ENCODE results near the gene G2E3.
"Not testable (repeated sequence)": the region's sequence is repeated elsewhere in the genome, so short reads cannot be mapped to it uniquely, and the experiment has no call there.

The G2E3 gene, protein sequence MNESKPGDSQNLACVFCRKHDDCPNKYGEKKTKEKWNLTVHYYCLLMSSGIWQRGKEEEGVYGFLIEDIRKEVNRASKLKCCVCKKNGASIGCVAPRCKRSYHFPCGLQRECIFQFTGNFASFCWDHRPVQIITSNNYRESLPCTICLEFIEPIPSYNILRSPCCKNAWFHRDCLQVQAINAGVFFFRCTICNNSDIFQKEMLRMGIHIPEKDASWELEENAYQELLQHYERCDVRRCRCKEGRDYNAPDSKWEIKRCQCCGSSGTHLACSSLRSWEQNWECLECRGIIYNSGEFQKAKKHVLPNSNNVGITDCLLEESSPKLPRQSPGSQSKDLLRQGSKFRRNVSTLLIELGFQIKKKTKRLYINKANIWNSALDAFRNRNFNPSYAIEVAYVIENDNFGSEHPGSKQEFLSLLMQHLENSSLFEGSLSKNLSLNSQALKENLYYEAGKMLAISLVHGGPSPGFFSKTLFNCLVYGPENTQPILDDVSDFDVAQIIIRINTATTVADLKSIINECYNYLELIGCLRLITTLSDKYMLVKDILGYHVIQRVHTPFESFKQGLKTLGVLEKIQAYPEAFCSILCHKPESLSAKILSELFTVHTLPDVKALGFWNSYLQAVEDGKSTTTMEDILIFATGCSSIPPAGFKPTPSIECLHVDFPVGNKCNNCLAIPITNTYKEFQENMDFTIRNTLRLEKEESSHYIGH

DNA sequence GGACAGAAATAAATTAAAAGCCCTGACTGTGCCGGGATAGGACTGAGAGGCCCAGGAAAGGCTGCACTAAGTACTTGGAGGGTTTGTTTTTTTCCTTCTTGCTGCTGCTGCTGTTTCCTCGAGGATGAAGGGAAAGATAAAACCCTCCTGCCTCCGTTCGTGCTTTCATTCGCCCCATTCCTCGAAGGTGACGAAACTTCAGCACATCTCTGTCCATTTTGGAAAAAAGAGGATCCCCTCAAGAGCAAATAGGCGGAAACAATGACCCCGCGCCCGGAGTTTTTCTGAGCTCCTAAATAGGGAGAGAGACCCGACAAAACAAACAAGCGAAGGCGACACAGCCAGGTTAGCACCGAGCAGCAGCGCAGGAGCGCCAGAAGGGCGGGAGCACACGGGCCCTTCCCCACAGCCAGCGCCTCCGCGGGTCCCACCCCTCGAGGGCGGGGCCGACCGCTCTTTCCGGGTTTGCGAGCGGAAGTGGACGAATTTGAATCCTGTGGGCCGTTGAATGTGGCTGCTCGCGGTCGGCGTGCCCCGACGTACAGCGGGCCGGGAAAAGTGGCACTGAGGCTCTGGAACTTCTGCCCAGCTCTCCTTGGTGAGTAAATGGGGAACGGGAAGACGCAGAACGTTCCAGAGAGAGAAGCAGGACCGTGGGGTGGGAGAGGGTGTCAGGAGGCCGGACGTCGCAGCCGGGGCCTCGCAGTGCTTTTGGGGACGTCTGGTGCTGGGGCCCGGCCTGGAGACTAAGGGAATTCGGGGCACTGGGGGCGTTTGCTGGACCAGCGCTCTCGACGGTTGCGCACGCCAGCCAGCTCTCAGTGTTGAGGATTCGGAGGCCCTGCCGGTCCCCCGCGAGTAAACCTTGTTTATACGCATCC, at the start of gene G2E3:
TSS of gene G2E3 (plus strand) at position 484 of the 881 bp plus-strand sequence. CDS start 21,922 bp downstream, outside the sequence.
- peak; percentile 75 for DNase-seq (ENCODE audit: low read depth)

DNA sequence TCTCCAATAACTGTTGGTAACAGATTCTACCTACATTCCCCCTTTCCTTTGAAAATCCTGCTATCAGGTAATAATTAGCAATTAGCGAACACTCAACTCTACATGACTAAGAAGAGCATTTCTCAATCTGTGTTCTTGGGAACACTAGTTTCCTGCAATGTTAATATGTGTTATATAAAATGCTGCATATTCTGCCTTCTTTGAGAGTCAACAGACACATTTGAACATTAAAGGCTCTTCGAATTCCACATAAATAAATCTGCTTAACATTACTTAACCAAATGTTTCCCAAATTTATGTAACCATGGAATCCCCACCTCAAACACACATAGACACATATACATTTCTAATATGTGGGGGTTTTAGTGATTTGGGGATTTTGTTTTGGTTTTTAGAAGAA, 41.2 kb upstream of the G2E3 start:
- DNase-seq (ENCODE audit: low read depth), result no peak

DNA sequence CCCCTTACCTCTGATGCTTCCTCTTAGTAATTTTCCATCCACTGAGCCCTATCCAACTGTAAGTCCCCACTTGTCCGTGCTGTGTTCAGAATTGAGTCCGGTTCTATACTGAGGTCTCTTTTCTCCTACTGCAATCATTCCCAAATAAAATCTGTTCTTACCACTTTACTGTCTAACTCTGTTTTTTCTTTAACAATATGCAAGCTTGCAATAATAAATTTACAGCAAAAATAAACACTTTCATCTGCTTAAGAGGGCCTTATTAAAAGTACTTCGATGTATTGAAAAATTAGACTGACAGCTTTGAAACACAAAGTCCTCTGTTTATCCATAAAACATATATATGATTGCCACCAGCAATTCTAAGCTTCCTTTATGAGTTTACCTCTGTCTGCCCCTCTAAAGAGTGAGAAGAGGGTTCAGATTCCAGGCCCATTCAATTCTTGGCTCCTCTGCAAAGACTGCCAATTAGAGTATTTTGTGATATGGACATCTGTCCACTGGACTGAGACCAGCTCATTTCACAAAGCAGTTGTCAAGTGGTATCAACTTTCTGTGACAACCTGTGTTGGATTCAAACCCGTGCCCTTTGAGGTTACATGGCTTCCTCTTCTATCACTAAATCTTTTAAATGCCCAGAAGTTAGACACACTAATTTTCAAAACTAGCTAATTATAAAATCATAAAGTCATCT, 39.9 kb upstream of the G2E3 start:
- DNase-seq (ENCODE audit: low read depth), result no peak

DNA sequence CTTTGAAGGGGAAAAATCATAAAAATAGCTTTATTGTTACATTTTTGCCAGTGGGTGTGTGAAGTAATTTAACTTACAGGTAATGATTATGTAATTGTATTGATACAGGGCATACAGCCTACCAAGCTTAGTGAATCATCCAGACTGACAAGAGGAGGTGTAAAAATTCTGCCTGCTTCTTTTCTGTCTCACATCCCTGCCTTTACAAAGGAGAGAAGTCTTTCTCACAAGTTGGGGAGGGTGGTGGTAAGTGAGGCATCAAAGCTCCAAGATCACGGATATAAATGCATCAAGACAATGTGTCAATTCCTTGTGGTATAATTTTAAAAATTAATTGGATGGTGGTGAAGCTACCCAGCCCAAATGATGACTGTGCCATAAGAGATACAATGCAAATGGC, 39.0 kb upstream of the G2E3 start:
- no peak for DNase-seq (ENCODE audit: low read depth)

DNA sequence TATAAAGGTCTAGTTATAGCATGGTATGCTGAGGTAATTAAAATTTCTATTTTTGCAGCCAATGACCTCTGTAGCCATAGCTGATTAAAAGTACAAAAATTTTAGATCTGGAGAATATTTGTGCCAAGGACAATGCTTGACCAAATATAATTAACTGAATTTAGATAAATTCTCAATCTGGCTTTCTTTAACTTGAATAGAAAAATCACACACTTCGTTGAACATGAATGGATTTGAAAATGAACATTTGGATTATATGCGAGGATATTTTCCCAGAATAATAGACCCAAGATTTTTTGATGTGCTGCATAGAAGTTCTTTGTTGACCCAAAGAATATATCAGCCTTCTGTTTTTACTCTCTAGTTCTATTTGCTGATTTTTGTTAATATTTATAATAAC, 38.4 kb upstream of the G2E3 start:
- DNase-seq (ENCODE audit: low read depth), result no peak

DNA sequence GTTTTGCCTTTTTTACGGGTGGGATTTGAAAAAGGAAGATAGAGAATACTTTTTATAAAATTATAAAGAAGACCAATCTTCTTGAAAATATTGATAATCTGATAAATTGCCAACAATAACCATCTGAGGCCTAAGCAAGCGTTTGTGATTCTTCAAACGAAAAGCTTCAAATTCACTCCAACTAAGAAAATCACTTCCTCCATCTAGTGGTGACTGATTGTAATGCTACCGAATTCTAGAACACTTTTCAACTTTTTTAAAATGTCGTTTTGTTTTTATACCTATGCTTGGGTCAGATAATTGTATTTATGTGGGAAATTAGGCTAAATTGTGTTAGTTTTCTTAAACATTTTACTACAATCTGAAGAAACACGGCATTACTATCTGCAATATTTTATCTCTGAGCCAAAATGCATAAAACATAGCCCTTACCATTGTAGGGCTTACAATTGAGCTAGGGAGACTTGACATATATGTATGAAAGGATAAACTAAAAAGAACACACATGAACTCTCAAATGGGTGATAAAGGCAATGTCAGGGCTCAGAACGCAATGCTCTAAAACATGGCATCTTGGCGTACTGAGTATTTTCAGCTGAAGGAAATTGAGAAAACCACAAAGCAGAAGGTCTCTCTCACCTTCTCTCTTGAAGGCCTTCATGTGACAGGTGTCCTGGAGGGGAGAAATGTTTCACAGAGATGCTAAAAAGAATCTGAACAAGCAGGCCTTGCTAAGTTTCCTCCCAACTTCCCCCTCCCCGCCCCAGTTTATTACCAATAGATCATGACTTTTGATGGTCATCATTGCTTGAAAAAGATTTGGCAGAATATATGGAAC, 36.8 kb upstream of the G2E3 start:
- peak; percentile 20 for DNase-seq (ENCODE audit: low read depth)

DNA sequence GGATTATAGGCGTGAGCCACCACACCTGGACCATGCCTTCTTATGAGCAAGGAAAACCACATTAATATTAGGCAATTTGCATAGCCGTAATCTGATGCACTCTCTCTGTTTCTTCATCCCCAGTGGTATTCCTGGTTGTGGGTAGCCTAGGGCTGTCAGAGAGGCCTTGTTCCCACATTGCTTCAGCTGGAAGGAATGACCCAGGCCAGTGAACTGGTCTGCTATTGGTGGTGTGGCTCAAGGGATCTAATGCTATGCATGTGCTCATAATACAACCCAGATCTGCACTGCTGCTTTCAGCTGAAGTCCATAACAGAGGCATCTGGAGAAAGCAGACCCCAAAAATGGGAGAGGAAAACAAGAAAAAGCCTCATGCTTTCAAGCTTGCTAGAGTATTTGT, 33.1 kb upstream of the G2E3 start:
- DNase-seq (ENCODE audit: low read depth), result no peak

DNA sequence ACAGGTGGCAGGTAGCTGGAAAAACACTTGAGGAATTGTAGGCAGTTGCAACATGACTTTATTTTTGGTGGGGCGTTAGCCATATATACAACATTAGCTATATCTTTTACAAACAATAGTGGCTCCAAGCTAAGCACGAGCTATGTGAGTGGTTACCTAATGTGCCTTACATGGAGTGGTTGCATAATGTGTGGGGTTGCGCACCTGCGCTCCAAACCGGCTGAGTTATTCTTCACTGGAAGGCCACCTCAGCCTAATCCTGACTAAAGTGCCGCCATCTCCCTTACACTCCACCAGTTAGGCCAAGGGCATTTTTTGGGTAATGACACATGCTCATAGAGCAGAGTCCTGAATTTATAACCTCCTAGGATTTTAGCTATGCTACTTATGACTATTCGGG, 31.8 kb upstream of the G2E3 start:
- no peak for DNase-seq (ENCODE audit: low read depth)

DNA sequence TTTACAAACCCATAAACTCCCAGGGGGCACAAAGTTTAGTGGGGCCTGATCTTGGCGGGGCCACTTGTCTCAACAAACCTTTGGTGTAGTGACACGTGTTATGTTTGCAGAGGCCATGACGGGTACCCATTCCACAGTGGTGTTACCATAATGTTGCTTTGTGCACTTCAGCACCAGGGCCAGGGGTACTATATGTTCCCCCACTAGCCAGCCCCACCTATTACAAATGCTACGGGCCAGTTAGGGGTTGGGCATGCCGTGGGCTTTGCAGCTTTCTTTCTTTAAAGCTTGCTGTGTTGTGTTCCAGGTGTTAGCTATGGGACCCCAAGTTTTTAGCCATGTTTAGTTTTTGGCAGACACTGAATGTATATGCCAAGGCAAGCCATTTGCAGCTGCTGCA, 30.8 kb upstream of the G2E3 start:
- DNase-seq (ENCODE audit: low read depth), result no peak

DNA sequence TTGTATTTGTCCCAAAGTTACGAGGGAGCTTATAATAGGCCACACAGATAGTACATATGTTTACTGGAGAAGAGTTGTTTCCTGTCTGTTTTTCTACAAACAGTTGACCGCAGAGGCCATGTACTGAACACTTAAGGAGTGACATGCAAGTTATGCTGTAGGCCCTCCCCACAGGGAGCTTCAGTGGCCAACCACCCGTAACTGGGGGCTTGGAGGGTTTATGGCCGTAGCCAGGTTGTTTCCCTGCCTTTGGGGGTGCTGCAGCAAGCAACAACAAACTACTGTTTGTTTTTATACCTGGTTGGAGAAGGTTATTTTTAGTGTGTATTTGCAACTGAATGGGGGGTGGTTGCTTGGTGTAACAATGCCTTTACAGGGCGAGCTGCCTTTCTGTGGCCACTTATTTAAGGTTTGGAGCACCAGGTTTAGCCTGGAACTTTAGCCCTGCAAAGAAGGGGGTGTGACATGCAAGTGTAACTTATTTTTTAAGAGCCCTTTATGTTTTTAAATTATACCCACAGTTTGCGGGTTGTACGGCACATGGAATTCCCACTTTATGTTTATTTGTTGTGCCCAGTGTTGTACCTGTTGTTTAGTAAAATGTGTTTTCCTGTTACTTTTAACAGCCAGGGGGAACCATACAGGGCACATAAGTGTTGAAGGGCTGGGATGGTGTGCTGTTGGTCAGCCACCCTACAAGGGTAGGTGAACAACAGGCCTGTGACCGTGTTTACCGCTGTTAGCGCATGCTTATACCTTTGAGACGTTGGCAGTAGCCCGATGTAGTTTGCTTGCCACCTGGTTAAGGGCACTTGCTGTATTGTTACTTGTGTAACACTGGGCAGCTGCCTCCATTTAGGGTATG, 29.9 kb upstream of the G2E3 start:
- no peak for DNase-seq (ENCODE audit: low read depth)

DNA sequence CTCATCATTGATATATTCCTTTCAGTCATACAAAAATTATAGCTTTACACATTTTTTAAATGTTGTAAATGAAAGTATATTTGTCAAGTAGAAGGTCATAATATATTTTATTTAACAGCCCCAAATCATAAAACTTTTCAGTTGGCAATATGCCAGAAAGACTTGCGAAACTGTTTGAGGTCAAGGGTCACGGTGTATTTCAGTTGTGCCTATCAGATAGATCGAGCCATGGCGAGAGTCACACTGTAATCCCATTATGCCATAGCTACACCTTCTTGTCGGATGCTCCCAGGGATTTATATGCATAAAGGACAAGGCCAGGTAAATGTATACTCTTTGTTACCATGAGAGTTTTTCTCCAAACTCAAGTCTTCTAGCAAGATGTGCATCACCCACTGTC, 26.7 kb upstream of the G2E3 start:
- no peak for DNase-seq (ENCODE audit: low read depth)

DNA sequence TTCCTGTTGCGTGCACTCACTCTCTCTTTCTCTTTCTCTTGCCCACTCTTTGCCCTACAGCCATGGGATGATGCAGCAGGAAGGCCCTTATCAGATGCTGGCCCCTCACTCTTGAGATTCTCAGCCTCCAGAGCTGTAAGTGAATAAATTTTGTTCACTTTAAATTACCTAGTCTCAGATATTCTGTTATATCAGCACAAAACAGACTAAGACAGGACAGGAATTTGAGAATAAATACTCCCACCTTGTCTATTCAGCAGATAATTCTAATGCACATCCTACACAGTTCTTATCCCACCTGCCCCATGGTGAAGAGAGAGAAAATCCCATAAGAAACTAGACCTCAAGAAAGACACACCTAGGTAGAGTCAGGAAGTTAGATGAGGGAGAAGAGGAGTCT, 25.8 kb upstream of the G2E3 start:
- DNase-seq (ENCODE audit: low read depth), result no peak

DNA sequence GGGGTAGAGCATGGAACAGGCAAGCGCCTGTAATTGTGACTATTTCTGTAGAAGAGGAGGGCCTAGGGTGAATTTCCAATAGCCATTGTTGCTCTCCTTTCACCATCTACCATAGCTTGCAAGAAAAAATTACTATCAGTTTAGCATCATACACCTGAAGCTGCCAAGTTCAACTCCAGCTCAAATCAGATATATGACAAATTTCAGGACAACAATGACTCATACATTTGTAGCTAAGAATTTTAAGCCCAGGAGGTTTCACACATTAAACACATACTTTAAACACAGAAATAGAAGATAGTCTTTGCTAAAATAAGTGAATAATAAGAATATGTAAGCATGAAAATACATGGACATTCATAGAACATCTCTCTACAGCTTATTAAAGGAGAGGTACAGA, 17.6 kb upstream of the G2E3 start:
- no peak for DNase-seq (ENCODE audit: low read depth)

DNA sequence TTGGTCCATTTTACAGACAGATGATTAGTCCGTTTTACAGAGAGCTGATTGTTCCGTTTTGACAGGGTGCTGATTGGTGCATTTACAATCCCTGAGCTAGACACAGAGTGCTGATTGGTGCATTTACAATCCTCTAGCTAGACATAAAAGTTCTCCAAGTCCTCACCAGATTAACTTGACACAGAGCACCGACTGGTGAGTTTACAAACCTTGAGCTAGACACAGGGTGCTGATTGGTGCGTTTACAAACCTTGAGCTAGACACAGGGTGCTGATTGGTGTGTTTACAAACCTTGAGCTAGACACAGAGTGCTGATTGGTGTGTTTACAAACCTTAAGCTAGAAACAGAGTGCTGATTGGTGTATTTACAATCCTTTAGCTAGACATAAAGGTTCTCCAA, 12.2 kb upstream of the G2E3 start:
- not testable (repeated sequence) for DNase-seq (ENCODE audit: low read depth)

DNA sequence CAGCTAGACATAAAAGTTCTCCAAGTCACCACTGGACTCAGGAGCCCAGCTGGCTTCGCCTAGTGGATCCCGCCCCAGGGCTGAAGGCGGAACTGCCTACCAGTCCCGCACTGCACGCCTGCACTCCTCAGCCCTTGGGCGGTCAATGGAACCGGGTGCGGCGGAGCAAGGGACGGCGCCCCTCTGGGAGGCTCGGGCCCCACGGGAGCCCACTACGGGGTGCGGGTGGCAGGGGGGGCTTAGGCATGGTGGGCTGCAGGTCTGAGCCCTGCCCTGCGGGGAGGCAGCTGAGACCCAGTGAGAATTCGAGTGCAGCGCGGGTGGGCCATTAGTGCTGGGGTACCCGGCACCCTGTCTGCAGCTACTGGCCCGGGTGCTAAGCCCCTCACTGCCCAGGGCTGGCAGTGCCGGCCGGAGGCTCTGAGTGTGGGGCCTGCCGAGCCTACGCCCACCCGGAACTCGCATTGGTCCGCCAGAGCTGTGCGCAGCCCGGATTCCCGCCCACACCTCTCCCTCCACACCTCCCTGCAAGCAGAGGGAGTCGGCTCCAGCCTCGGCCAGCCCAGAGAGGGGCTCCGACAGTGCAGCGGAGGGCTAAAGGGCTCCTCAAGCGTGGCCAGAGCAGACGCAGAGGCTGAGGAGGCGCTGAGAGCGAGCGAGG, 11.4 kb upstream of the G2E3 start:
- no peak for DNase-seq (ENCODE audit: low read depth)

DNA sequence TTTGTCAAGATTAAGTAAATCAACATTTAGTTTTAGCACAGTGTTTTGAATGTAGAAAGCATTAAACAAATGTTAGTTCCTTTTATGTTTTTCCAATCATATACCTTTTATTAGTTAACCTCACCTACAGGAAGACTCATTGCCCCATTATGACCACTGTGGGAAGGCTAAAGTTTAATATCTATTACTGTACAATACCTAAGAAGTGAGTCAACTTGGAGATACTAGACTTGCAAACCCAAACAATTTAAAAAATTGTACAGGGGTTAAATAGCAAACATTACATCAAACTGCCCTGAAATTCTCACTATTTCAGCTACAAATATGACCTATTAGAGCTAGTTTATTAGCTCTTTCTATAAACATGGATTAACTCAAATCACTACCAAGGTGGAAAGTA, 8.6 kb upstream of the G2E3 start:
- no peak for DNase-seq (ENCODE audit: low read depth)

DNA sequence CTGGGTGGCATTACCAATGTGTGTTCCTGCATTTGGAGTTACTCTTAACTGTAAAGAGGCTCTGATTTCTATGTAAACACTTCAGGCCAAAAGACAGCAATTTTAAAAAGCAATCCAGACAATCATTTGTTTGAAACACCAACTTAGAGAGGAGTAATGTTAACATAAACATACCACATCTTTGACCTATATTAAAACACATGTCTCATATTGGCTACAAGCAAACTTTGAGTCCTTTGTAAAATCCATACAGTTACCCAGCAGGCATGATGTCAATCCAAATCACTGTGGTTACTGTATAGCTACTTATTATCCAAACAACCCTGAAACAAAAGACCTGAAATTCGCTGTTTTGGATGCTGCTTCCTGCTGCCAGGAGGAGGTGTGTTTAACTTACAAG, 7.5 kb upstream of the G2E3 start:
- no peak for DNase-seq (ENCODE audit: low read depth)

DNA sequence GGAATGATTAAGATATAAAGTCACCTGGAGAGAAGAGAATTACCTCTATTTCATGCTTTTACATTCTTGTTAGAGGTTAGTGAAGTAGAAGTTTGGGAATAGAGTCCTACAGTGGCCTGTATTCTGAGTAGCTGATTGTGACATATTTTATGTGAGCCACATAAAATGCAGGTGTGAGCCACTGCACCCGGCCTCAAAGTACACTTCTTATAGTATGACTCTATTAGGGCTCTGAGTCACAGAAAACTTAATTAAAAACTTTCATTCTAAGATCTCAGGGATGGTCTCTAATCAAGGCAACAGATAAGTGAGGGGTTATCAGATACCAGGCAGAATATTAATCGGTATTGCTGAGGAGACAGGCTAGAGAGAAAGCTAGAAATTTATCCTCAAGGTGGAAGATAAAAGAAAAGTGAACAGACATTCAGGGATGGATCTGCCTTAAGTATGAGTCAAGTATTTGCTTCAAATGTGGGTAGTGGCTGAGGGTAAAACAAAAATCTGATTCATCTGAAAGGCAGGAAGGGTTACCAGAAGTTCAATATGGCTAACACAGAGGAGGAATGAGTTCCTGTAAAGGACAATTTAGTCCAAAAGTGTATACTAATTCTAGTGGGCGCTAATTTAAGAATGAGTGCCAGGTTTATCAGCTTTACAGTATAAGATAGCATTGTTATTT, 5.5 kb upstream of the G2E3 start:
- DNase-seq (ENCODE audit: low read depth), result no peak

DNA sequence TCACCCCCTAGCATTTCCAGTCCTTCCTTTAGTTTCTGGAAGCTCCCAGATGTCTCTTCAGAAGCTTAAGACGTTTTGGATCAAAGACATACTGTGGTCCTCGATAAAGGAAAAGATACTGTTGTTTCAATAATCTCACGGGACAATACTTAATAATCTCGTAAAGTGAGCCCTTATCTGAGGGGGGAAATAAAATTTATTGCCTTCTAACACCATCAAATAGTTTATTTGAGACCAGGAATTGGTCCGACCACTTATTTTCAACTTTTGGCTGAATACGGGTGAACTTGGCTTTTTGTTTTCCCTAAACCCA, 640 bp upstream of the G2E3 start:
- no peak for DNase-seq (ENCODE audit: low read depth)
